ENCODE measurements around the gene LIMK2.
"Not testable (repeated sequence)": the region's sequence is repeated elsewhere in the genome, so short reads cannot be mapped to it uniquely, and the experiment has no call there.

LIMK2 gene

DNA sequence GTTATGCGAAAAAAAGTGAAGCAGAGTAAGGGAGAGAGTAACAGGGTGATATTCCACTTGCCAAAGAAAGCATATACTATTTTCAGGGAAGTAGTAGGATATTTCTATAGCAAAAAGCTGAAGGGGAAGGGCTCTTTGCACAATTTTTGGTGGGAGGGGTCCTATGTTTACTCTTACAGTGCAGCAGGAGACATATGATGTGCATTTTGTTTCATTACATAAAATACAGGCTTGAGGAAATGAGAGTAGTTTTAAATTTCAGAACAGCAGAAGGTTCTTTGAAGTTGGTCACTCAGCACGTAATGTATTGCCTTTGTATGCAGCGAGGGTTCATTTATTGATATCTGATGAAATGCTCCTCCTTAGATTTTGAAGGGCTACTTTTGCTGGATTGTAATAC lies 83.3 kb downstream of the LIMK2 start:
- DNase-seq = no peak

DNA sequence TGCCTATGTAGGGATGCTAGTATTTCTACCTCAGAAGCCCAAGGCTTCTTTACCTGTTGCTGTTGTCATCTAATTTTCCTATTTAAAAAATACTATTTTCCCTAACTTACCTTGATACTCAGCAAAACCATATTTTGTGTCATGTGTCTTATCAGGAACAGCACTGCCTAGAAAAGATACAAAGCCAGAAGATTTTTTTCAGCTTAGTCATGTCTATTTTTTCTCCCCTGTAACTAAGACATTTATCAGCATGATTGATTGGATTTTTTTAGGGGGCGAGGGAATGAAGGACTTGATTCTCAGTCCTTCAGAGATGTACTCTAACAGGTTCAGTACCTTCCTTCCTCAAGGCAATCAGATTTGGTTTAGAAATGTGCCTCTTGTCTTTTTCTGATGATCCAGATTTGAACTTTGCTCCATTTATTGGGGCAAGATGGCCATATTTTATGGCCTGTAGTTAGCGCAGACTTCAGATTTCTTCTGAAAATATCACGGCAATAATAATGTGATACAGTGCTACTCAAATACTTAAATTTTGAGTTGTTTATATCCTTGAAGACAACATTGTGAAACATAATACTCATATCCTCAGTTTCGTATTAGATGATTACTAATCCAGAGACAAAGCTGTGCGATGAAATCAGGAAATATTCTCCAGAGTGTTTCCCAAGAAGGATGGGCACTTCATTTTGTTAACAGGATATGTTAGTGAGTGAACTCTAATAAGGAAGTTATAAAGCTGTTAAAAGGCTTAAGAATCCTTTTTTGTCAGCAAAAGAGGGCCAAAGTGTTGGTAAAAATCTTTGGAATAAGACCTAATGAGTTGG lies 83.9 kb downstream of the LIMK2 start:
- no peak for DNase-seq

DNA sequence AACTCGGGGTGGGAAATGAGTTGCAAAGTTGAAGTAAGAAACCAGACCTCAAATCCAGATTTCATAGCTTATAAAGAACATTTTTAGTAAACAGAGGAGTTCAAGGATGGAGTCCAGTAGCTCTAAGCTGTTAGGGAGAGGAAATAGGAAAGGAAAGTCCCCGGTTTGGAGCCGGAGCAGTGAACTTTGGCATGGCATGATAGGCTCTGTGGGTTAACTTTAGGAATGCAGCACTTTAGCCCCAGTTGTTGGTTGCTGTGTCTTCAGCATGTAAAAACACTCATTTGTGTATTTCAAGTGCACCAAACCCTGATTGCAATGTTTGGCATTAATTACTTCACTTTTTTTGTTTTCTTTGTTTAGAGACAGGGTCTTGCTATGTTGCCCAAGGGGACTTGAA lies 88.8 kb downstream of the LIMK2 start:
- no peak for DNase-seq

DNA sequence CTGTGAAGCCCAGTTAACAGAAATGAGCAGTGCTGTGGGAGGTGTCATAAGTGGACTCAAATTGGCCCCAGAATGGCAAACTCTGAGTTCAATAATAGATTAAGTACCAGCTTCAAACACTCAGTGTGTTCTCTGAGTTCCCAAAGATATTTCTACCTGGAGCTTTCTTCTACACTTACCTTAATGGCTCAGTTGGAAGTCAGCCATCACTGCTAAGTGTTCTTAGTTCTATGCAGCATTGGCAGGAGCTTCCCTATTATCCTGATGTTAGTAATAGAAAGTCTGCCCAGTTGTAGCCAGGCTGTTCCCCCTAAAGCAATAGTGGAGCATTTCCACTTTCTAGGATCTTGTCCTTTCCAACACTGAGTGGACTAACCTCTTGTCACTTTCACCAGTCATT lies 89.9 kb downstream of the LIMK2 start:
- no peak for DNase-seq

DNA sequence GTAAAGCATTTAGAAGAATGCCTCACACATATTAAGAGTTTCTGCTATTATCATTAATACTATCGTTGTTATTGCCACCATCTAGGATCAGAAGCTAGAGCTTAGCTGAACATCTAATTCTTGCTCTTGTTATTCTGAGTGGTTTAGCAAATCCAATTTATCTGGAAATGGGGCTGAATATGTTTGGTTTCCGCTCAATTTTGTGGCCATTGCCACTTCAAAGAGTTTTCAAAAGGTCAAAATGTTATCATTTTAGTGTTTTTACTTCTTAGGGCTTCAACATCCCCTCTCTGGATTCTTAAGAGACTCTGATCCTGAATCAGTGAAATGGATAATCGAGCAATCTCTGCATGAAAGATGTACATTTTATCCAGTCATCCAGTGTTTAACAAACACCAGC lies 90.4 kb downstream of the LIMK2 start:
- no peak for DNase-seq

DNA sequence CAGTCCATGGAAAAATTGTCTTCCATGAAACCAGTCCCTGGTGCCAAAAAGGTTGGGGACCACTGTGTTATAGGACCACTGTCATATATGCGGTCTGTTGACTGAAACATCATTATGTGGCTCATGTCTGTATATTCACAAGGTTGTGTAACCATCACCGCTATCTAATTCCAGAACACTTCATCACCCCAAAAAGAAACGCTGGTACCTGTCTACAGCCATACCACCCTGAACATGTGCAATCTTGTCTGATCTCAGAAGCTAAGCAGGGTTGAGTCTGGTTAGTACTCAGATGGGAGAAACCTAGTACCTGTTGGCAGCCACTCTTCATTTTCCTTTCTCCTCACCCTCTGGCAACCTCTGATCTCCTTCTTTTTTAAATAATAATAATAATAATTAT lies 93.1 kb downstream of the LIMK2 start:
- no peak for DNase-seq

DNA sequence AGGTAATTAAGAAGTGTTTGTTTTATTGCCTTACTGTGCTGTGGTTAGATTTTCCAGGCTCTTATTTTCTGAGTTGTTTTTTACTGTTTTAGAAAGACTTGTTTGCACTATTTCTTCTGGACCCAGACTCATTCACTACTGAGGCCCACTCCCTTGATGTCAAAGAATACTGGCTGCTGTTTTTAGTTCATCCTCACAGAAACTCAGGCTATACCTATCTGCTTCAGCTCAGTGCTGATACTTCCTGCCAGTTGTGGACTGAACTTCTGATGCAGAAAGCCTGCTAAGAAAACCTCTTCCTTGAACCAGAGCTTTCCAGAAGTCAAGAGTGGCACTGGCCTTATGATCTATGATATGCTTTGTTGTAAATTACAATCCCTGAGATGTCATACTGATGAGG lies 96.1 kb downstream of the LIMK2 start:
- DNase-seq = no peak

DNA sequence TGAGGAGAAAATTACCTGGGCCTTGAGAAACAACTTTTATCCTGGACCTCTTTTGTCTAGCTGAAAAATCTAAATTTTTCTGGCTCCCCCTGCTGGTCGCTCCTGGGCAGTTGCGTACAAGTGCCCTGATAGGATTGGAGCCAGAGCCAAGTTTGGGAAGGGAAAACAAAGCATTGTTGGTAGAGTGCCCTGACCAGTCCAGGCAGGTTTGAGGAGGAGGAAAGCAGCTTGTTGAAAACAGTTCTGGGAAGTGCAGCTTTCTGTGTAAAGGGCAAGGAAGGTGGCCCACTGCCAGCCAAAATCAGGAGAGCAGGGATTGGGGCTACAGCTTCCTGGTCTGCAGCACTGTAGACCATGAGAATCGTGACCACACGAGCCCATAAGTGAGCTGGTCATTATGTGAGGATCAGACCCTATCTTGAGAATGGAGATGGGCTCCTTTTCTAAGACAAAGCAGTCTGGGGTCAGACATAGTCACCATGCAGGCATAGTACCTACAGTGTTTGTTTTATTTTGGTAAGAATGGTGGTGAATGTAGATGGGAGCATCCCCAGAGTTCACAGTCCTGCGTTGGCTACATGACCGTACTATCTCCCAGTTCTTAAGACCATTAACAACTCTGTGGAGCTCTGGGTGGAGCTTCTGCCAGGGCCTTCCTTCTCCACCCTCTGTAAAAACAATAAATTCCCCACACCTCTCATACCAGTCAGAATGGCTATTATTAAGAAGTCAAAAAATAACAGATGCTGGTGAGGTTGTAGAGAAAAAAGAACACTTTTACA lies 101.5 kb downstream of the LIMK2 start:
- peak; percentile 69 for DNase-seq

DNA sequence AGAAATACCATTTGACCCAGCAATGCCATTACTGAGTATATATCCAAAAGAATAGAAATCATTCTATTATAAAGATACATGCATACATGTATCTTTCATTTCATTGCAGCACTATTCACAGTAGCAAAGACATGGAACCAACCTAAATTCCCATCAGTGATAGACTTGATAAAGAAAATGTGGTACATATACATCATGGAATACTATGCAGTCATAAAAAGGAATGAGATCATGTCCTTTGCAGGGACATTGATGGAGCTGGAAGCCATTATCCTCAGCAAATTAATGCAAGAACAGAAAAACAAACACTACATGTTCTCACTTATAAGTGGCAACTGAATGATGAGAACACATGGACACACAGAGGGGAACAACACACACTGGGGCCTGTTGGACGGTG lies 102.1 kb downstream of the LIMK2 start:
- DNase-seq = not testable (repeated sequence)

DNA sequence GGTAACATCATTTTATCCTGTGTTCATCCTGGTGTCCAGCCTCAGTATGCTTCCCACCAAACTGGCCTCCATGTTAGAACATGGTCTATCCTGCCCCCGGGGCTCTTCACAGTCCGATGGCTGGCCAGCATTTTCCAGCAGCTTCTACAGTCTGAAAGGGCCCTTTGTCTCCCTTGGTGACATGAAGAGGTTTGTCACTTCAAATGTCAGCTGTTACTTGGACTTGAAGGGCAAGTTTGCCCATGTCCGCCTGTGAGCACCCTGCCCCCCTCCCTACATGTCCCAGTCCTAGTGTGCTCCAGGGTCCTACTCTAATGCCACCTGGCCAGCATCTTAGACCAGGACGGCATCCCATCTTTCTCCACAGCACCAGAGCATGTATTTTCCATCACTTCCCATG lies 109.3 kb downstream of the LIMK2 start:
- no peak for DNase-seq

DNA sequence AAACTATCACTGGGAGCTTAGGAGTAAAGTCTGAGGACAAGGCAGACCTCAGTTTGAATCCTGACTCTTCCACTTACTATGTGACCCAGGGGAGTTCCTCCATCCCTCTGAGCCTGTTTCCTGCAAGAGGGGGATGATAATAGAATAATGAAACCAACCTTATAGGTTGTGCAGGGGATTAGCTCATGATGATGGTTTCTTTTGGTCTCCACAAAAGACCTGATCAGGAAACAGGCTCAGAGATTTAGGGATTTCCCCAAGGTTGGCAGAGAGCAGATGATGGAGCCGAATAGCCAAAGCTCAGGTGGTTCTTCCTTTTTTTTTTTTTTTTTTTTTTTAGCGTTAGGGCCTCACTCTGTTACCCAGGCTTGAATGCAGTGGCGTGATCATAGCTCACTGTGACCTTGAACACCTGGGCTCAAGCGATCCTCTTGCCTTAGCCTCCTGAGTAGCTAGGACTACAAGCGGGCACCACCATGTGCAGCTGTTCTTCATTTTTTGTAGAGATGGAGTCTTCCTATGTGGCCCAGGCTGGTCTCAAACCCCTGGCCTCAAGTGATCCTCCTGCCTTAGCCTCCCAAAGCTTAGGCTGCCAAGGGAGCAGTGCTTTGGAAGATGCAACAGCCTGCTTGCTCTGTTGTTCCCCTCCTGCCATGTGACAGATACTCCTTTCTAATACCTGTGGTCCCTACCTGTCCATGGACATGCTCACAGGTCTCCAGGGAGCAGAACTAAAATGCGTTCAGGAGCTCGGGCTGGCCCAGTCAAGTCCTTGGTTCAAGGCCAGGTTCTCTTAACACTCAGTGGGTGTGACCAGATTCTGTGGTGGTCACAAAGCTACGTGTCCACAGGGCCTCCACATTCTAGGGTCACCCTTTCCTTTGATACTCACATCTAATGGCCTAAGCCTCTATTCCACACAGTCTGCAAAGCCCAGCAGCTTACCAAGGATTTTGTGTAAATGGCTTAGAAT lies 111.8 kb downstream of the LIMK2 start:
- DNase-seq = no peak

DNA sequence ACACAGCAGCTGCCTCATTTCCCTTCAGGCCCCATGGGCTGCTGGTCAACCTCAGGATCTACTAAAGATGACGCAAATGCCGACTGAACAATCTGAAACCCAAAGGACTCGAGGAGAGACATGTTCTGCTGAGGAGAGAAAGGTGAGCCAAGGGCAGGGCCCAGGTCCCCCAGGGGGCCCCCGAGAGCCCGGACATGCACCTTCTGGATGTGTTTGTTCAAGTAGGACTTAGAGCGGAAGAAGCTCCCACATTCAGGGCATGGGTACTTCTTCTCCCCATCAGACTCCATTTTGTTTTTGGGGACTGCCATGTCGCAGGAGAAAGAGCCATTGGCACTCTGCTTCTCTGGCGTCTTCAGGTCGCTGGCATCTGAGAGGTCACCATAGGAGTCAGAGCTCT lies 114.8 kb downstream of the LIMK2 start:
- DNase-seq = no peak

DNA sequence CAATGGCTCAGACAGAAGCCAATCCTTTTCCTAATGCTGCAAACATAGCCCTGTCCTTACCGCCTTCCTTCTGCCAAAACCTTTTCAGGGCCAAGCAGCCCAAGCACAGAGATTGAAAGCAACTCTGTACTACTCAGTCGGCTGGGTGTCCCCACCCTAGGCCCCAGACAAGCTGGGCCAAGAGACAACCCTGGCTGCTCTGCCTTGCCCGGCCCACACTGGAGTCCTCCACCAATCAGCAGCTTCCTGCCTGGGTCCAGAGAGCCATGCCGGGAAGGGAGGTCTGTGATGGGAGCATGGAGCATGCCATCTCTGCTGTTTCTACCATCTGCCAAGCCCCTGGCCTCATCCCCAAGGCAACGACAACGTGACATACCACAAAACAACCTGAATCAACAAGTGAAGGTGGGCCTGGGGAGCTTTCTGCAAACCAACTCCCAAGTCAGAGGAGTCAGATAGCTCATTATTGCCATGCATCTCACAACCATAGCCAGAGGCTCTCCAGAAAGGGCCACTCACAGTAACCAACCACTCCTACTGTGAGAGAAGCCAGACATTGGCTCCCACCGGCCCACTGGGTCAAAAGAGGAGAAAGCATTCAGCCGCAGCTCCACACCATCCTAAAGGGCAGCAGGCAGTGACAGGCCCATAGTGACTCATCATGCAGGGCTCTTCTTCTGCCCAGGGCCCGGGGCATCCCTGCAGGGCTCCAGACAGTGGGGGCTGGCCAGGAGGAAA lies 115.9 kb downstream of the LIMK2 start:
- no peak for DNase-seq

DNA sequence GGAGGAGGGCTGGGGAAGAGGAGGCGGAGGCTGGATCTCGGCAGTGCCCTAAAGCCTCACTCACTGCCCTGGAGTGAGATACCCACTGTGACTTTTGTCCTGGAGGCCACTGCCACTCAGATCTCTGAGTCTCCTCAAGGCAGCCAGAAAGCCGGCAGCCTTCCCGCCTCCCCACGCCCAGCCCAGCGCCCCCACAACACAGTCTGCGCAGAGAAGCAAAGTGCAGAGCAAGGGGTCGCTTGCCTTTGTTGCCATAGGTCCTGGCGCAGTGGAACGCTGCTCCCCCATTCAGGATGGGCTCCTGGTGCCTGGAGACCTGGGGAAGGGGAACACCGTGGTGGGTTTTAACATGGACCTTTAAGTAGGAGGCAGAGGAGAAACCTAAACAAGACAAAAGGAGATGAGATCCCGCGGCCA lies 116.5 kb downstream of the LIMK2 start:
- no peak for DNase-seq

DNA sequence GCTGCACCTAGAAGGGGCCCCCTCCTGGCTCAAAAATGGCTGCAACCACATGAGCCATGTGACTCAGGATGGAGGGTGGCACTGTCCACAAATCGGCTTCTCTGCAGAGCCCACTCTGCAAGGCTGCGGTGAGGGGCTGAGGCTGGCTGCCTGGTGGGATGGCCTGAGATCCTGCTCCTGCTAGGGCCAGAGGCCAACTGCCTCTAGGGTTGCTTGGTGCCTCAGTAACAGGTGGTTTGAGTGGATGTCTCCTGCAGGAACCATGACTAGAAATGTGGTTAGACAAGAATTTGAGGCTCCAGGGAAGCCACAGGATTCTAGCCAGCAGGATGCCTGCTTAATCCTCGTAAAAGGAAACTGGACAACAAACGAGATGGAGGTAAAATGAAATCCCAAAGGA lies 116.9 kb downstream of the LIMK2 start:
- no peak for DNase-seq
